Epidermal melanocyte (primary cell): ENCODE data around the gene OR56B1.
"Not testable (repeated sequence)": the region's sequence is repeated elsewhere in the genome, so short reads cannot be mapped to it uniquely, and the experiment has no call there.

Source experiments
- DNase-seq: peaks from one replicate; pipeline ENCODE4 v3.0.0; 2011; ENCODE audit warnings: low spot score; ENCODE audit not compliant: insufficient read length

Gene OR56B1, protein sequence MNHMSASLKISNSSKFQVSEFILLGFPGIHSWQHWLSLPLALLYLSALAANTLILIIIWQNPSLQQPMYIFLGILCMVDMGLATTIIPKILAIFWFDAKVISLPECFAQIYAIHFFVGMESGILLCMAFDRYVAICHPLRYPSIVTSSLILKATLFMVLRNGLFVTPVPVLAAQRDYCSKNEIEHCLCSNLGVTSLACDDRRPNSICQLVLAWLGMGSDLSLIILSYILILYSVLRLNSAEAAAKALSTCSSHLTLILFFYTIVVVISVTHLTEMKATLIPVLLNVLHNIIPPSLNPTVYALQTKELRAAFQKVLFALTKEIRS

DNA sequence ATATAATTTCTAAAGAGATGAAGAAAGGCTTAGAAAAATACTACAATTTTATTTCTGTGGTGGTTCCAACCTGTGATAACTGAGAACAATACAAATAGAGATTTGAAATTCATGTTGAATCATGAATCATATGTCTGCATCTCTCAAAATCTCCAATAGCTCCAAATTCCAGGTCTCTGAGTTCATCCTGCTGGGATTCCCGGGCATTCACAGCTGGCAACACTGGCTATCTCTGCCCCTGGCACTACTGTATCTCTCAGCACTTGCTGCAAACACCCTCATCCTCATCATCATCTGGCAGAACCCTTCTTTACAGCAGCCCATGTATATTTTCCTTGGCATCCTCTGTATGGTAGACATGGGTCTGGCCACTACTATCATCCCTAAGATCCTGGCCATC, at the start of gene OR56B1:
Gene OR56B1 (plus strand): TSS at position 53 of the 400 bp plus-strand sequence. CDS start 69 bp downstream, at position 122.
- no peak for DNase-seq

- DNase-seq = no peak
These were observed 47.8 kb upstream of the OR56B1 start for GRCh38 chr11:5688482-5688881.

DNA sequence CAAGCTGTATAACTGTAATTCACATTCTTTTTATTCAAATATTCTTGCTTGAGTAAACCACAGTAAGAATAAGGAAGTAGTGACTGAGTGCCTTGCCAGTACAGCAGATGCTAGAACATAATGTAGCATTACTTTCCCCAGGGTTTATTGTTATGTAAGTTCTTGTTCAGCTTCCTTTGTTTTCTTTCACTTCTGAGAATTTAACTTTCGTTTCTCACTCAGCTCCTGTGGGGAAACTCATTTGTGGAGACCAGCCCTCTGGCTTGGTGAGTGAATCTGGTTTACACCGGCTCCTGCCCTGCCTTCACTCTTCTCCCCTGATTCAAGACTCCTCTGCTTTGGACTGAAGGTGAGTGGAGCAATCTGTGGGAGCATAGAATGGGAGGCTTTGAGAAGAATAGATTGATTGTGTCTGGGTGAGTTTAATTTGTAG, 46.7 kb upstream of the OR56B1 start, which contains the start of gene TRIM22:
Gene TRIM22 (plus strand): TSS at position 240 of the 433 bp plus-strand sequence. CDS start 6,443 bp downstream, outside the sequence.
- DNase-seq = no peak

- DNase-seq = no peak
These were observed 46.0 kb upstream of the OR56B1 start for GRCh38 chr11:5690216-5690615.

- DNase-seq = no peak
These were observed 45.5 kb upstream of the OR56B1 start for GRCh38 chr11:5690736-5691135.

DNA sequence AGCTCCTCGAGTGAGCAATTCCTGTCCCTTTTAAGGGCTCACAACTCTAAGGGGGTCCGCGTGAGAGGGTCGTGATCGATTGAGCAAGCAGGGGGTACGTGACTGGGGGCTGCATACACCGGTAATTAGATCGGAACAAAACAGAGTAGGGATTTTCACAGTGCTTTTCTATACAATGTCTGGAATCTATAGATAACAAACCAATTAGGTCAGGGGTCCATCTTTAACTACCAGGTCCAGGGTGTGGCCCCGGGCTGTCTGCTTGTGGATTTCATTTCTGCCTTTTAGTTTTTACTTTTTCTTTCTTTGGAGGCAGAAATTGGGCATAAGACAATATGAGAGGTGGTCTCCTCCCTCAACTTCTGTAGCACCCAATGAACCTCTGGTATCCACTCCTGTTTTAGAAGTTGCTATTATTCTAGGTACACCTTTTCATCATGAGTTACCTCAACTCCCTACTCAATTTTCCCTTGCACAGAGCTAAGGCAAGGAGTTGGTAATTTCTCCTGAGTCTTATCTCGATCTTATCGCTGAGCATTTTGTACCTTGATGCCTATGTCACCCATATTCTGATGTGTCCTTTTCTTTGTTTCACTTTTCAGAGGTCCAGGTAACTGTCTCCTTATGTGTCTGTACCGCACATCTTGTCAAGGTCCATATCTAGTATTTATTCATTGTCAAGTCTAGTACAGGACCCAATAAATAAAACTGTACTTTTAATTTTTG, 44.8 kb upstream of the OR56B1 start:
- DNase-seq = not testable (repeated sequence)

DNA sequence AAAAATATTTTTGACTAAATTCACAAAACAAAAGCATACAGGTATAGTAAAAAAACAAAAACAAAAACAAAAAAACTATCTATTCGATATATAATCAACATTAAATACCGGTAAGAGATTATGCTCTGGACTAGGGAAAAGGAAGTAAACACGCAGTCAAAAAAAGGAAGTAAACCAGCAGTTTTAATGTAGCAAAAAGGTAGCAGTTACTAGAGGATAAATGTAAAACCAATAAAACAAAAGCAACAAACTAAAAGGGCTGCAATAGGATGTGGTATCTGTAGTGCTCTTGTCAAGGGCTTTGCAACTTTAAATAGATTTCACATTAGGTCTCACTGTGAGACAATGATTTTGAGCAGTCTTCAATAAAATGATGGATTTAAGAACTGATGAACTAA, 44.3 kb upstream of the OR56B1 start:
- DNase-seq = no peak

DNA sequence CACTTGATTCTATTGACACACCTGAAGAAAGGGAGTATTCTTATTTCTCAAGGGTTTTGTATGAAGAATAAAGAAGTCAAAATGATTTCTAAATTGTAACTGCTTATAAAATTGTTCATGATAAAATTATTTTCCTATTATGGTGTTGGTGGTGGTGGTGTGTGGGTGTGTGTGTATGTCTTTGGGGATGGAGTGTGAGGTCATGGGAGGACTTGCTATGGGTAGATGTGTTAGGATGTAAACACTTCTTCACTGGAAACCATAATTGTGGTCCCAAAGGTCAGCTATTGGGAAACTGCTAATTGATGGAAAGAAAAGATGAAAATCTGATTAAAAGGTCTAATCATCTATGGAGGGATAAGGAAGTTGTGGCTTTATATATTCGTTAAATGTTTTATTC, 41.6 kb upstream of the OR56B1 start:
- no peak for DNase-seq

- DNase-seq = no peak
These were observed 40.7 kb upstream of the OR56B1 start for GRCh38 chr11:5695580-5695979.

GRCh38 chr11:5696210-5696609, 40.0 kb upstream of the OR56B1 start:
- no peak for DNase-seq

GRCh38 chr11:5698281-5698680, 38.0 kb upstream of the OR56B1 start:
- no peak for DNase-seq

GRCh38 chr11:5700421-5701054, 35.7 kb upstream of the OR56B1 start:
- DNase-seq = no peak

GRCh38 chr11:5701055-5701577, 35.1 kb upstream of the OR56B1 start:
- DNase-seq = no peak

DNA sequence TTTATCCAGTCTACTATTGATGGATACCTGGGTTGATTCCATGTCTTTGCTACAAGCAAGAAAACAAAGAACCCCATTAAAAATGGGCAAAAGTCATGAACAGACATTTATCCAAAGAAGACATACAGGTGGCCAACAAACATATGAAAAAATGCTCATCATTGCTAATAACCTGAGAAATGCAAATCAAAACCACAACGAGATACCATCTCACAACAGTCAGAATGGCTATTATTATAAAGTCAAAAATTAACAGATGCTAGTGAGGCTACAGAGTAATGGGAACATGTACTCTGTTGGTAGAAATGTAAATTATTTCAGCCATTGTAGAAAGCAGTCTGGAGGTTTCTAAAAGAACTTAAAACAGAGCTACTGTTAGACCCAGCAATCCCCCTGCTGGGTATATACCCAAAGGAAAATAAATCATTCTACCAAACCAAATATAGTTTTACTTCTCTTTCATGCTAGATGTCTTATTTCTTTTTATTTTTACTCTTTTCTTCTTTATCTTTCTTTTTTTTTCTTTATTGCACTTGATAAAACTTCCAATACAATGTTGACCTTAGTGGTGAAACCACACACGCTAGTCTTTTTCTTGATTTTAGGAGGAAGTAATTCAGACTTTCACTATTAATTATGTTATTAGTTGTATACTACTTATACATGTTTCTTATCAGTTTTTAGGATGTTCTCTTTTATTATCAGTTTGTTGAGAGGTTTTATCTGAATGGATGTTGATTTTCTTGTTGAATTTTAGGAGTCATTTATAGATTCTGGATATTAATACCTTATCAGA, 32.3 kb upstream of the OR56B1 start:
- DNase-seq = no peak

- no peak for DNase-seq
These were observed 30.6 kb upstream of the OR56B1 start for GRCh38 chr11:5705688-5706087.

DNA sequence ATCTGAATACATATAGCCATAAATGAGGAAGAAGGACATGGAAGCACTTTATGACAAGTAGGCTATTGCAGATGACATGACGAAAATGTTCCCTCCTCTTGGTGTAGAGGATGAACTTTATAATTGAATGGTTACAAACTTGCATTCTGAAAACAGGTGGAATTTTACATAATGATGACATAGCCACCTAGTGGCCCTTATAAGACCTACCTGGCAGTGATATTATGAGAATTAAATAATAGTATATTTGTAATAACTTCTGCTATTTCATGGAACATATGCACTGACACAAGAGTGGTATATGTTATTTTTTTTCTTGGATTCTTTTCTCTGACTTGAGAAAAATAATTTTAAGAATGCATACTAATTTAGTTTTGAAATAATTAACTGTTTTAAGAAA, 23.7 kb upstream of the OR56B1 start:
- DNase-seq = no peak

DNA sequence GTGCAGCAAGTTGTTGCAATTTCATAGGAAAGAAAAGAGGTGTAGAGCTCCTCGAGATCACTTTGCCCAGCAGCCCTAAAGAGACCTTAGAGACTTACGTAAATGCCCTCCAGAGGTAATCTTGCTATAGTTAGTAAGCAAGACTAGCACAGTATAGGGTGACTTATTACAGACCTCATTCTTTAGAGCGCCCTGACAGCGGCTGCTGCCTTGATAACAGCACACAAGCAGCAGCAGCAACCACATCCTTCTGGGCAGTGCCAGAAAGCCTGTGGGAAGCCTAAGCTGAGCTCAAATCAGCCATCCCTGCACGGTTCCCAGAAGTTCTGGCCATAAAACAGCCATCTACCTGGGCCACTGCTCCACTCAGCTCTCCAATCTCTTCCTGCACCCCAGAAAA, 22.6 kb upstream of the OR56B1 start:
- no peak for DNase-seq

- not testable (repeated sequence) for DNase-seq
These were observed 19.7 kb upstream of the OR56B1 start for GRCh38 chr11:5716518-5716917.

GRCh38 chr11:5719703-5720495, 16.3 kb upstream of the OR56B1 start:
- DNase-seq = no peak

- DNase-seq = no peak
These were observed 13.6 kb upstream of the OR56B1 start for GRCh38 chr11:5722622-5723021.
